Nucleus accumbens (tissue), 56 donors: ENCODE results near the gene TRMT10B.
"Not testable (repeated sequence)": the region's sequence is repeated elsewhere in the genome, so short reads cannot be mapped to it uniquely, and the experiment has no call there.

ENCODE experiments used
- DNase-seq, 56 donors: peaks; one replicate each; lab custom pipeline; 2025; lab: John Stamatoyannopoulos, UW

The TRMT10B gene

DNA sequence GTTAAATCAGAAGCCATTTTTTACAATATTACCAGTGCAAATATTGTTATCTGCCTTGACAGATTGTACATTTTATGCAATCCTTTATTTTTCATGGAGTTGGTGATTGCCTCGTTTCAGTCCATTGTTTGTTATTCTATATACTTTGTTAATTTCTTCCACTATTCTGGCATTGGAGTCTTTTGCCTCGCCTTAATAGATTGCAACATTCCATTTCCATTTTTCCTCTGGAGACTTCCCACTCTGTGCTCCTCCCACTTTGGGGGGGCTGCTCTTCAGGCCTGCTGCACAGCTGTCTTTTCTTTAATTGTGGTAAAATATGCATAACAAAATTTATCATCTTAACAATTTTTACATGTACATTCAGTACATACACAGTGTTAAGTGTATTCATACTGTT lies 42.6 kb downstream of the TRMT10B start:
- DNase-seq, result no peak

DNA sequence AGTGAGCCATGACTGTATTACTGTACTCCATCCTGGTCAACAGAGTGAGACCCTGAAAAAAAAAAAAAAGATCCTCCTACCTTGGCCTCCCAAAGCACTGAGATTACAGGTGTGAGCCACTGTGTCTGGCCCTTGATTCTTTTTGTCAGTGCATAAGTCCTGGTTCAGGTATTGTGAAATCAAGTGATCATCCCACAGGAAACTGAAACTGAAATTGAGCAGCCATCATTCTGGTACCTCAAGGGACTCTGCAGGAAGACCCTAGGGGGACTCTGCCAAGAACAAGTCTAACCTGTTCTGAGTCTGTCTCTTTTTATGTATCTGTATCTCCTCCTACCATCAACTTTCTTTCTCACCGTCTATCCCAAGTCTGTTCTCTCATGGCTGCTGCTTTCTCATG lies 45.1 kb downstream of the TRMT10B start:
- no peak for DNase-seq

DNA sequence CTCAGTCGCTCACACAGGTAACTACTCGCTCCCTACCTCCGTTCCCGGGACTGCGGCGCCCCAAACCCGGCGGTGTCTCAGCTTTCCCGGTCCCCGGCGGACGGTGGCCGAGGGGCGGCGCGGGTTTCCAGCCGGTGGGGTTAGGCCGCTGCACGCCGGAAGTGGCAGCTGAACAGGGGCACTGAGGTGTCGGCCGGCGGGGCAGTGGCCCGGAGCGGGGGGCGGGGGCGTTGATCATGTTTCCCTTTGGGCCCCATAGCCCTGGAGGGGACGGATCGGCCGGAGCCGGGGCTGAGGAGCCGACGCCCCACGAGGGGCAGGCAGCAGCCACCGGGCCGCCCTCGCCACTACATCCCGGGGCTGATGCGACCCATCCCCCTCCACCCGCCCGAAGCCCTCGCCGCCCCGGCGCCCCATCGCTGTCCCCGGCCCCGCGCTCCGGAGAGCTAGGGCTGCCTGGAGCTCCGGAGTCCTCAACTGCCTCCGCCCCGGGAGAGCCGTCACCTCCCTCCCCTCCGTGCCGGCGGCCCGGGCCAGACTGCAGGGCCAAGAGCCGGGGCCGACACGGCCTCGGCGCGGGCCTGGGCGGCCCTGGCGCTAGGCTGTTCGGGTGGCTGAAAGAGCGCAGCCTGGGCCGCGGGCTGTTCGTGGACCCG lies 47.2 kb downstream of the TRMT10B start, which contains the start of gene DCAF10:
TSS of gene DCAF10 (plus strand) at position 167 of the 656 bp plus-strand sequence. CDS start at position 237, 70 bp downstream.
- peak in 54 of 56 donors; percentile 39 to 91 (median 78) for DNase-seq

DNA sequence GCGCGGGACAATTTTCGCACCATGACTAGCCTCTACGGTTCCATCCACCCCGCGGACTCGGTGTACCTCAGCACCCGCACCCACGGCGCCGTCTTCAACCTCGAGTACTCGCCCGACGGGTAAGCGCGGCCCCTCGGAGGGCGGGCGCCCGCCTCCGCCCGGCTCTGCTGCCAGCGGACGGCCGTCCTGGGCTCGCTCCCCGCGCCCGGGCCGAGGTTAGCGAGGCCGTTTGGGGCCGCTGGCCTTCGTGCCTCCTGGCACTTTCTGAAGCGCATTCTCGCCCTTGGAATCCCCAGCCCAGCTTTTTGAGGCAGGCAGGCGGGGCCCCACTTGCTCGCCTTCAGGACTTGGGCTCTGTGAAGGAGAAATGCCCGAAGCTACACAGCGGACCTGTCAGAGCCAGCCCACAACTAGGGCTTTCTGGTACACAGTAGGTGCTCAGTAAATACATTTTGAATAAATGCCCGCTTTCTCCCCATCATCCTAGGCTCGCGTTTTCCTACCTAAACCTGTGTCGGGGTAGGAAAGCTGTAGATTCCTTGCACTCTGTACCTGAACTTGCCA lies 47.8 kb downstream of the TRMT10B start:
- peak in 6 of 56 donors; percentile 3 to 46 (median 23) for DNase-seq

DNA sequence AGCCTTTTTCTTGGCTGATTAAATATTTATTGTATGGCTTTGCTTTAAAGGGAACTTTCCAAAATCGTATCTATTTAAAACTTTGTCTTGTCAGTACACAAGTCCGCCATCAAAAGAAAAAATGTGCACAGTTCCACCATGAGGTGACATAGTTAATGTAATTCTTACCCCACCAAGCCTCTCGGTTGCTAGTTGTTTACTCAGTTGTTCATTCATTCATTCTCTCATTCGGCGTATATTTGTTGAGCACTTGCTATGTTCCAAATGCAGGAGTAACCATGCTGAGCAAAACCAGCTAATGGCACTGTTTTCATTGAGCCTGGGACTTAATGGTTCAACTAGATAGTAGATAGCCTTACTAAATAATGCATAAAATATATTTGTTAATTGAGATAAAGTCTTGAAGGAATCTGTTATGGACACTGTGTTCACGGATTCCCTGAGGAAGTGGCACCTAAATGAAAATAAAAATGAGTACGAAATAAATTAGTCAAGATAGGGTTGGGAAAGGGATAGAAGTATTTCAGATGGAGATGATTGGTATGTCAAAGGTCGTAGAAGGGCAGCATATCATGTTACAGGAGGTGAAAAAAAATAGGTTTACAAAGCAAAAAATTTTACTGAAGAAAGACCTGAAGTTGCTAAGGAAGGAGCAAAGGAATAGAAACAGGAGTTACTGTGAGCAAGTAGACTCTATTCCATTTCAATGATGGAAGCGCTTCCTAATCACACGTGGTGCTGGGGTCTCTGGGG lies 48.5 kb downstream of the TRMT10B start:
- no peak for DNase-seq

DNA sequence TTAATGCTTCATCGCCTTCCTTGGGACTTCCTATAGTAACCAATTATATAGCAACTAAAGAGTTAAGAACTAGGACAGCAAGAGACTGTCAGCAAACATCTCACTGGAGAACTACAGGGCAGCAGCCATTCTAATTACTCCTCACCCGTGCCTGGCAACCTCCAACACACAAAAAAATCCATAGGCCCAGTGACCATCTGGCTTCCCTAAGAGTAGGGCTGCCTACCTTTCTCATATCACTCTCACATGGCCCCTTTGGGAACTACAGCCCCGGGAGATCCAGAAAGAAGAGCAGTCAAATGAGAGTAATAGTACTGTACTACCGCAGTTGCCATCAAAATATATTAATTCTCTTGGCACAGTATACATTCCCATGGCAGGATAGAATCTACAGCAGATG lies 52.7 kb downstream of the TRMT10B start:
- DNase-seq, result no peak

DNA sequence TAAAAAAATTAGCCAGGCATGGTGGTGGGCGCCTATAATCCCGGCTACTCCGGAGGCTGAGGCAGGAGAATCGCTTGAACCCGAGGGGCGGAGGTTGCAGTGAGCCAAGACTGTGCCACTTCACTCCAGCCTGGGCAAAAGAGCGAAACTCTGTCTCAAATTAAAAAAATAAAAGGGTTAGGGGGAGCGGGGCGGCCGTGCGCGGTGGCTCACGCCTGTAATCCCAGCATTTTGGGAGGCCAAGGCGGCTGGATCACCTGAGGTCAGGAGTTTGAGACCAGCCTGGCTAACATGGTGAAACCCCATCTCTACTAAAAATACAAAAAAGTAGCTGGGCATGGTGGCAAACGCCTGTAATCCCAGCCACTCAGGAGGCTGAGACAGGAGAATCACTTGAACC lies 56.1 kb downstream of the TRMT10B start:
- DNase-seq, result not testable (repeated sequence)

DNA sequence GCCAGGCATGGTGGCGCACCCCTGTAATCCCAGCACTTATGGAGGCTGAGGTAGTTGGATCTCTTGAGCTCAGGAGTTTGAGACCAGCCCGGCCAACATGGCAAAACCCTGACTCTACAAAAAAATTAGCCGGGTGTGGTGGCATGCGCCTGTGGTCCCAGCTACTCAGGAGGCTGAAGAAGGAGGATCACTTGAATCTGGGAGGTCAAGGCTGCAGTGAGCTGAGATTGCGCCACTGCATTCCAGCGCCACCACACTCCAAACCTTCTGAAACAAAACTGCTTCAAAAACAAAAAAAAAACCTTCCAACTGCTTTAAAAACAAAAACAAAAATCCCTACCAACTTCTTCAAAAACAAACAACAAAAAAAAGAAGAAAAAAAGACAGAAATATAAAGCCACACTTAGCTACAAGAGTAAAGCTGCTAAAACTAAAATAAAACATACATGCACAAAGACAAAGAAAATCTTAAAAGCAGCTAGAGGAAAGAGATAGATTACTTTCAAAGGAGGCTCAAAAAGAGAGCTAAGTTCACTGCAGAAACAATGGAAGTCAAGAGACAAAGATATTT lies 58.4 kb downstream of the TRMT10B start:
- DNase-seq, result no peak

DNA sequence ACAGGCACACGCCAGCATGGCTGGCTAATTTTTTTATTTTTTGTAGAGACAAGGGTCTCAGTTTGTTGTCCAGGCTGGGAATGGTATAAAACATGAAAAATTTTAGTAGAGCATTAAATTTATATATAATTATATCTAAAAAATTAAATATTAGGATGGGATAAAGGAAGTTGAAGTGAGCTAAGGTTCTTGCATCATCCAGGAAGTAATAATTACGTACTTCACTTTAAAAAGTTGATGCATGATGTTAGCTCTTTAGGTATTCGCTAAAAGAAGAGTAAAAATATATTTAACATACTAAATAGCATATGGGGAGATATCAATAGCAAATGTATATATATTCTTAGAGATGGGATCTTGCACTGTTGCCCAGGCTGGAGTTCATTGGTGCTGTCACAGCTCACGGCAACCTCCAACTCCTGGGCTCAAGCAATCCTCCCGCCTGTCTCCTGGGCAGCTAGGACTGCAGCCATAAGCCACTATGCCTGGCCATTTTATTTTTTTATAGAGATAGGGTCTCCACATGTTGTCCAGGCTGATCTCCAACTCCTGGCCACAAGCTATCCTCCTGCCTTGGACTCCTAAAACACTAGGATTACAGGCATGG lies 59.3 kb downstream of the TRMT10B start:
- no peak for DNase-seq

DNA sequence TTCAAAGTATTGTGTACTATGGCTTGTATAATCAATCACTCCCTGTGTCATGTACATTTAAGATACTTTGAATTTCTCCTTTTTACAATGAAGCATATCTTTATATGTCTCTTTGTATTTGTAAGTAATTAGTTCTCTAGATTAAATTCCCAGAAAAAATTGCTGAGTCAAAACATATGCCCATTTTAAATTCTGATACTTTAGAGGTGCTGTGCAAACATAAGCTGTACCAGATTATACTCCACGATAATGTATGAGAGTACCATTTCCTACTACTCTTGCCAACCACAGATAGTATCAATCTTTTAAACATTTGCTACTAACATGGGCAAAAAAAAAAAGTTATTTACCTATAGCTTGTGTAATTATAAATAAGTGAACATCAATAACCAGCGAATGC lies 65.2 kb downstream of the TRMT10B start:
- DNase-seq, result no peak

DNA sequence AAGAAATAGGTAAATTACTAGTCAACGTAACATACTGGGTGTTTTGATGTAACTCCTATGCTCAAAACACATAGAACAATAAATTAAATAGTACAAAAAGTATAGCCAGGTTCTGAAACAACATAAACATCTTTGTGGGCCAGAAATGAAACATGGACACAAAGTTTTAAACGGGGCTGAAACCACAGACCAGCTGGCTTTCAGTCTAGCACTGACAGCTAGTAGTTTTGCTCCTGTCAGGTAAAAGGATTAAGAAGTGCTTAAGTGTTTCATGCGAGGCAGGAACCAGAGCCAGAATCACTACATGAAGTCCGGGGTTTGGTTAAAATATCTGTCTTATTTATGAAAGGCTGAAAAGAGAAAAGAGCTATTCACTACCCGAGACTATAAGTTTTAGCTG lies 66.5 kb downstream of the TRMT10B start:
- DNase-seq, result no peak

DNA sequence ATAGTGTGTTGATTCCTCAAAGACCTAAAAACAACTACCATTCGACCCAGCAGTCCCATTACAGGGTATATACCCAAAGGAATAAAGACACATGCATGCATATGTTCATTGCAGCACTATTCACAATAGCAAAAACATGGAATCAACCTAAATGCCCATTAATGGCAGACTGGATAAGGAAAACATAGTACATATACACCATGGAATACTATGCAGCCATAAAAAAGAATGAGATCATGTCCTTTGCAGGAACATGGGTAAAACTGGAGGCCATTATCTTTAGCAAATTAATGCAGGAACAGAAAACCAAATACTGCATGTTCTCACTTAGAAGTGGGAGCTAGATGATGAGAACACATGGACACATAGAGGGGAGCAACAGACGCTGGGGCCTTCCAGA lies 71.6 kb downstream of the TRMT10B start:
- DNase-seq, result not testable (repeated sequence)

DNA sequence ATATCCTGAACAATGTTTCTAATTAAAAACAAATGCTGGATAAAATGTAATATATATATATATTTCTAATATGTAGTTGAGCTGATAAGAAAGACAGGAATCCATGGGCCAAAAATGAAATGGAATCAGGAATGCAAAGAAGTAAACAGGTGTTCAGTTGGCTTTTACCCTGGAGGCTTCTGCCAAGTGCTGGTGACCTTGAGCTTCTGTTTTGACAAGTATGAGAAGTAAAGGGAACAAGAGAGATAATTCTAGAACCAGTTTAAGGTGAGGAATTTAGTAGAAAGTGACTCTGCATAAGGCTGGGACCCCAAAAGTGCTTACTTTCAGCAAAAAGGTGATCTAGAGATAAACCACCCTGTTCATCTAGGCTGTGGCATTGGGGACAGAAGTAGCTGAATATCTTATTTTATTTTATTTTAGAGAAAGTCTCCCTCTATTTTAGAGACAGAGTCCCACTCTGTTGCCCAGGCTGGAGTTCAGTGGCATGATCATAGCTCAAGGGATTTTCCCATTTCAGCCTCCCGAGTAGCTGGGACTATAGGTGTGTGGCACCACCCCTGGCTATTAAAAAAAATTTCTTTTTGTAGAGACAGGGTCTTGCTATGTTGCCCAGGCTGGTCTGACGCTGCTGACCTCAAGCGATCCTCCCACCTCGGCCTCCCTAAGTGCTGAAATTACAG lies 74.0 kb downstream of the TRMT10B start:
- DNase-seq, result no peak
